ENCODE data around the gene KLF13. TPM values are rescaled to one million over a fixed set of nuclear protein-coding genes. Genes with fewer than 3 reads are reported as not detected.

Gene KLF13
- total RNA-seq, 1 donor from 2014 or later = 67.7 TPM

DNA sequence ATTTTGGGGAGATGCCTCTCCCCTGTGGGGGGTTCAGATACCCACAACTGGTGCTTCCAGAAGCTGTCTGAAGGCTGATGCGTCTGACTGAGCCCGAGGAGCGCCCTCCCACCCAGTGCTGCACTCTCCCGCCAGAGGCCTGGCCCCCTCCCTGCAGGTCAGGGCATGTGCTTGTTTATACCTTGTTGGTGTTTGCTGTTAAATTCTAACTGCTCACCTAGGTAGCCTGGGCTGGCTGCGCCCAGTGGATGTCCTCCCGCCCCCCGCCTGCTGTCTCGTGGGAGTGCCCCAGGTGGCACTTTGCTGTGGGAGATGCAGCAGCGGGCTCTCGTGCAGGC is 12.9 kb downstream of the KLF13 start:
- DNase-seq (ENCODE audit: low read depth) = no peak
- TF ChIP-seq, protein P1, sequence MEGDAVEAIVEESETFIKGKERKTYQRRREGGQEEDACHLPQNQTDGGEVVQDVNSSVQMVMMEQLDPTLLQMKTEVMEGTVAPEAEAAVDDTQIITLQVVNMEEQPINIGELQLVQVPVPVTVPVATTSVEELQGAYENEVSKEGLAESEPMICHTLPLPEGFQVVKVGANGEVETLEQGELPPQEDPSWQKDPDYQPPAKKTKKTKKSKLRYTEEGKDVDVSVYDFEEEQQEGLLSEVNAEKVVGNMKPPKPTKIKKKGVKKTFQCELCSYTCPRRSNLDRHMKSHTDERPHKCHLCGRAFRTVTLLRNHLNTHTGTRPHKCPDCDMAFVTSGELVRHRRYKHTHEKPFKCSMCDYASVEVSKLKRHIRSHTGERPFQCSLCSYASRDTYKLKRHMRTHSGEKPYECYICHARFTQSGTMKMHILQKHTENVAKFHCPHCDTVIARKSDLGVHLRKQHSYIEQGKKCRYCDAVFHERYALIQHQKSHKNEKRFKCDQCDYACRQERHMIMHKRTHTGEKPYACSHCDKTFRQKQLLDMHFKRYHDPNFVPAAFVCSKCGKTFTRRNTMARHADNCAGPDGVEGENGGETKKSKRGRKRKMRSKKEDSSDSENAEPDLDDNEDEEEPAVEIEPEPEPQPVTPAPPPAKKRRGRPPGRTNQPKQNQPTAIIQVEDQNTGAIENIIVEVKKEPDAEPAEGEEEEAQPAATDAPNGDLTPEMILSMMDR (IDR thresholded peaks at IDR 0.05; ENCODE audit: insufficient read depth, low read length, poor library complexity, severe bottlenecking) = no peak
- Histone ChIP-seq H3K4me3 (ENCODE audit: low read depth, low read length) (no peak overlapping the region), H3K27me3 (ENCODE audit: control insufficient read depth, insufficient read depth, low read length) (no peaks in the 10 kb centered on the region), H3K36me3 (ENCODE audit: control insufficient read depth, insufficient read depth, low read length) (no peaks in the 10 kb centered on the region)

DNA sequence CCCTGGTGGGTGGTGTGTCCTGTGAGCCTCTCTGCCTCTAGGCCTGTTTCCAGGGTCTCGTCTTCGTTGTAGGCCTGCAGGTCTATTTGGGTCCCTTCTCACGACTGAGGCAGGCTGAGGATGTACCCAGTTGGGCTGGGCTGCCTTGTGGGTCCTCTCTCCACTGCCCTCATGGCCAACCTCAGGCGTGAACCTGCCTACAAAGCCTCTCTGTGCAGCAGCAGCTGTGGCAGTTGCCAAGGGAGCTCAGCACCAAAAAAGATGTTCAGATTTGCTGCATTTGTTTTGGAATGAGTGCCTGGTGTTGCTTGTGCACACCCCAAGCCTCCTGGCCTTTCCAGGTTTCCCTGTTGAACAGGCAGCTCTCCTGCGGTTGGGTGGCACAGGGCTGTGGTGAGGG is 13.4 kb downstream of the KLF13 start:
- H3K4me3 ChIP-seq (ENCODE audit: low read depth, low read length) = no peak overlapping the region
- TF ChIP-seq, protein P1 (IDR thresholded peaks at IDR 0.05; ENCODE audit: insufficient read depth, low read length, poor library complexity, severe bottlenecking) = no peak
- H3K36me3 ChIP-seq (ENCODE audit: control insufficient read depth, insufficient read depth, low read length) = no peaks in the 10 kb centered on the region
- DNase-seq (ENCODE audit: low read depth) = no peak
- H3K27me3 ChIP-seq (ENCODE audit: control insufficient read depth, insufficient read depth, low read length) = no peaks in the 10 kb centered on the region

DNA sequence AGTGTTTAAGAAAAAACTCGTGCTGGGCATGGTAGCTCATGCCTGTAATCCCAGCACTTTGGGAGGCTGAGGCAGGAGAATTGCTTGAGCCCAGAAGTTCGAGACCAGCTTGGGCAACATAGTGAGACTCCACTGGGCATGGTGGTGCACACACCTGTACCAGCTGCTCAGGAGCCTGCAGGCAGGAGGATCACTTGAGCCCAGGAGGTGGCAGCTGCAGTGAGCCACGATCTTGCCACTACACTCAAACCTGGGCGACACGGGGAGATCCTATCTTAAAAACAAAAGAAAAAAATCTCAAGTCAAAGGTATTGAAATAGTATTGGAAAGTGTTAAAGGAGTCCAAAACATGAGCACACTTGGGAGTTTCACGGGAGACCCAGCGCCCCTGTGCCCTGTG is 14.0 kb downstream of the KLF13 start:
- DNase-seq (ENCODE audit: low read depth) = no peak
- Histone ChIP-seq H3K36me3 (ENCODE audit: control insufficient read depth, insufficient read depth, low read length) (no peaks in the 10 kb centered on the region), H3K4me3 (ENCODE audit: low read depth, low read length) (no peak overlapping the region), H3K27me3 (ENCODE audit: control insufficient read depth, insufficient read depth, low read length) (no peaks in the 10 kb centered on the region)
- TF ChIP-seq, protein P1 (IDR thresholded peaks at IDR 0.05; ENCODE audit: insufficient read depth, low read length, poor library complexity, severe bottlenecking) = no peak

DNA sequence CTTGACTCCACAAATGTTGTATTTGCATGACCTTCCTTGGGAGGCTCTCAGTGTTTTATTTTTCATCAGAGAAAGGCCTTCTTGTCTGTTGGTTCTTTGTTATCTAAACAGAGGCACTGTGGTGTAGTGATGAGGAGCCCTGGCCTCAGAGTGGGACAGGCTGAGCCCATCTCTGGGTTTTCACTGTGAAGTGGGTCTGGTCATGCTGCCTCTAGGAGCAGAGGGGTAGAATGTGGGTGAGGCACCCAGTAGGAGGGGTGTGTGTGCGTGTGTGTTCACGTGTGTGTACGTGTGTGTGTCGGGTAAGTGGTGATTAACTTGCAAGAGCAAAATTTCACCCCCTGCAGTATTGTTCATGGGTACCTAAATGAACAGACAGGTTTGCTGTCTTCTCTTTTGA is 14.4 kb downstream of the KLF13 start:
- no peak overlapping the region for H3K4me3 ChIP-seq (ENCODE audit: low read depth, low read length)
- no peaks in the 10 kb centered on the region for H3K36me3 ChIP-seq (ENCODE audit: control insufficient read depth, insufficient read depth, low read length)
- TF ChIP-seq, protein P1 (IDR thresholded peaks at IDR 0.05; ENCODE audit: insufficient read depth, low read length, poor library complexity, severe bottlenecking) = no peak
- DNase-seq (ENCODE audit: low read depth) = no peak
- no peaks in the 10 kb centered on the region for H3K27me3 ChIP-seq (ENCODE audit: control insufficient read depth, insufficient read depth, low read length)

DNA sequence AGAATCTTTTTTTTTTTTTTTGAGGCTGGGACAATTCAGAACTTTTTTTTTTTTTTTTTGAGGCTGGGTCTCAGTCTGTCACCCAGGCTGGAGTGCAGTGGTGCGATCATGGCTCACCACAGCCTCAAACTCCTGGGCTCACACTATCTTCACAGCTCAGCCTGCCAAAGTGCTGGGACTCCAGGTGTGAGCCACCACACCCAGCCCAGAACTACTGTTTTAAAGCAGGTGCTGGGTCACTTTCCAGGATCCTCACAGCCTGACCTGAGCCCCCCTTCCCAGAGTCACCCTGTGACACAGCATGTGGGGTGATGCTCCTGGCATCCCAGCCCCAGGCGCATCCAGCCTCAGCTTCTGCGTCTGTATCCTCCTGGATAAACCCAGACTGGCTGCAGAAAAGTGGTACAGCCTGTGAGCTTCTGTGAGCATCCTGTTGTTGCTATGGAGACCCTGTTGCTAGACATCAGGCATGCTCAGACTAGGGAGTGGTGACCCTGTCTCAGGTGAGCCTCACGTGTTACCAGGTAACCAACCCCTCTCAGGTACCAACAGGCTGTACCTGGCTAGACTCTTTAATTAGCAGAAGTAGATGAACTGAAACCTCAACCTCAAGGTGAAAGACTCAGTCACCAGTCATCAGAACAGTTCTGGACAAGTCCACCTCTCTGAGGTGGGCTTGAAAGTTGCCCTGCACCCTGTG is 15.0 kb downstream of the KLF13 start:
- TF ChIP-seq, protein P1 (IDR thresholded peaks at IDR 0.05; ENCODE audit: insufficient read depth, low read length, poor library complexity, severe bottlenecking) = no peak
- no peaks in the 10 kb centered on the region for H3K36me3 ChIP-seq (ENCODE audit: control insufficient read depth, insufficient read depth, low read length)
- DNase-seq (ENCODE audit: low read depth) = no peak
- H3K4me3 ChIP-seq (ENCODE audit: low read depth, low read length) = no peak overlapping the region
- no peaks in the 10 kb centered on the region for H3K27me3 ChIP-seq (ENCODE audit: control insufficient read depth, insufficient read depth, low read length)

DNA sequence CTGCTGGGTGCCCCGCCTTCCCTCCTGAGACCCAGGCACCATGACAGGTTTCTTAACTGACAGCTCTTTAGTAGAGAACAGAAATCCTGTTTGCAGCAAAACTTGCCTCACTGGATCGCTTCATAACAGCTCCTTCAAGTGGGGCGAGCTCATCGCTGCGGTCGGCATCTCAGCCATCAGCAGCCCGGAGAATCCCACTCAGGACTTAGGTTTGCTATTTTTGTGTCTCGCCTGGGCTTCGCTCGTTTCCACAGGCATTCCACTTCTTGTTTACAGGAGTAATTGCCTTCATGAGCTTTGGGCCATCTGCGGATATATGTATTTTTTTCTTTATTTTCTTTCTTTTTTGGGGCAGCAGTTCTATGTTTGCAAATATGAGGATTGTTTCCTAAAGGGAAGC is 15.7 kb downstream of the KLF13 start:
- TF ChIP-seq, protein P1 (IDR thresholded peaks at IDR 0.05; ENCODE audit: insufficient read depth, low read length, poor library complexity, severe bottlenecking) = no peak

More for the DNA sequence above, 15.7 kb downstream of the KLF13 start:
- no peaks in the 10 kb centered on the region for H3K36me3 ChIP-seq (ENCODE audit: control insufficient read depth, insufficient read depth, low read length)
- no peaks in the 10 kb centered on the region for H3K27me3 ChIP-seq (ENCODE audit: control insufficient read depth, insufficient read depth, low read length)
- H3K4me3 ChIP-seq (ENCODE audit: low read depth, low read length) = no peak overlapping the region
- DNase-seq (ENCODE audit: low read depth) = no peak

All from kidney epithelial cell (primary cell).